DMS 273 treated with DMSO at 0.1 percent for 48 hours (cell line): Measurements from ENCODE around the gene WFS1.

Experiments
- DNase-seq: peaks from one replicate; lab custom pipeline; 2025; lab: John Stamatoyannopoulos, UW

The WFS1 gene

GRCh38 chr4:6269616-6270511 is at the start of gene WFS1:
Gene WFS1 (plus strand): TSS chr4:6269850. CDS start chr4:6277456, 7,606 bp downstream.
- DNase-seq, result peak; percentile 89

GRCh38 chr4:6221301-6221850 is 48.3 kb upstream of the WFS1 start:
- no peak for DNase-seq

GRCh38 chr4:6221851-6222760 is 47.5 kb upstream of the WFS1 start:
- peak; percentile 19 for DNase-seq

GRCh38 chr4:6222761-6223292 is 46.8 kb upstream of the WFS1 start:
- no peak for DNase-seq

- DNase-seq, result no peak
Measured at GRCh38 chr4:6224735-6225134, 44.9 kb upstream of the WFS1 start.

- DNase-seq, result no peak
Measured at GRCh38 chr4:6225469-6225868, 44.2 kb upstream of the WFS1 start.

GRCh38 chr4:6226506-6226905 is 43.1 kb upstream of the WFS1 start:
- DNase-seq, result no peak

- no peak for DNase-seq
Measured at GRCh38 chr4:6227412-6228157, 42.1 kb upstream of the WFS1 start.

- DNase-seq, result no peak
Measured at GRCh38 chr4:6228158-6229067, 41.2 kb upstream of the WFS1 start.

GRCh38 chr4:6229095-6229494 is 40.6 kb upstream of the WFS1 start:
- DNase-seq, result no peak

- no peak for DNase-seq
Measured at GRCh38 chr4:6229671-6230501, 39.8 kb upstream of the WFS1 start.

- no peak for DNase-seq
Measured at GRCh38 chr4:6230502-6230785, 39.2 kb upstream of the WFS1 start.

GRCh38 chr4:6230827-6231662 is 38.6 kb upstream of the WFS1 start:
- DNase-seq, result no peak

- DNase-seq, result no peak
Measured at GRCh38 chr4:6231663-6232165, 37.9 kb upstream of the WFS1 start.

GRCh38 chr4:6232836-6233785 is 36.5 kb upstream of the WFS1 start:
- no peak for DNase-seq

- DNase-seq, result no peak
Measured at GRCh38 chr4:6233929-6234328, 35.7 kb upstream of the WFS1 start.

GRCh38 chr4:6235012-6235411 is 34.6 kb upstream of the WFS1 start:
- DNase-seq, result no peak
